ENCODE data around the gene TUBA4B. TPM values are rescaled to one million over a fixed set of nuclear protein-coding genes. Genes with fewer than 3 reads are reported as not detected.

TUBA4B gene
- total RNA-seq, 2 experiments from 2014 or later: not detected

- ChIA-PET POLR2A (interaction anchor here (0.7 to 2.7 kb wide), 12 partner anchors 9 to 333 kb away, joined by 3 to 38 read pairs (median 8); partner anchors contain the start of genes ABCB6, DNAJB2, GLB1L and STK16), CTCF (interaction anchor here (0.6 to 1.9 kb wide), 11 partner anchors 12 to 70 kb away, joined by 3 to 8 read pairs (median 5); partner anchors contain the start of genes CNPPD1, DNAJB2, GLB1L and NHEJ1)
Measured at GRCh38 chr2:219230059-219230540, 22.9 kb upstream of the TUBA4B start.

DNA sequence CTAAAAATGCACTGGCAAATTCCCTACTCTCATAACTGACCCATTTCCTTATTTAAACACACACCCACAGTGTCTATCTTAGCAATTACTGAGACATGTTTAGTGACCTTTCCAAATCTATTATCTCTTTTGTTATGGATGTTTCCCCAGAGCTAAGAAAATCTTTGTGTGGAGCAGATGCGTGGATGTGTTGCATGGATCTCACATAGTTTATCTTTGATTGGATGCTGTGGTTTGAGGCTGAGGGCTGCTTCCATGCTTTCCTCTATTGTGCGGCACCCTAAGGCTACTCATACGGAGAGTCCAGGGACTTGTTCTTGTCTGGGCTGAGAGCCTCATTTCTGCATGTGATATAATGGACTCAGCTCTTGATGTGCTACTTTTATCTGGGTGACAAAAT, 18.7 kb upstream of the TUBA4B start:
- ChIA-PET POLR2A (interaction anchor here (1.0 kb wide), 2 partner anchors 10 to 13 kb away, joined by 3 read pairs; no protein-coding TSS in a partner anchor), CTCF (interaction anchor here (0.8 kb wide), 1 partner anchor 14 kb away, joined by 4 read pairs; no protein-coding TSS in a partner anchor)

DNA sequence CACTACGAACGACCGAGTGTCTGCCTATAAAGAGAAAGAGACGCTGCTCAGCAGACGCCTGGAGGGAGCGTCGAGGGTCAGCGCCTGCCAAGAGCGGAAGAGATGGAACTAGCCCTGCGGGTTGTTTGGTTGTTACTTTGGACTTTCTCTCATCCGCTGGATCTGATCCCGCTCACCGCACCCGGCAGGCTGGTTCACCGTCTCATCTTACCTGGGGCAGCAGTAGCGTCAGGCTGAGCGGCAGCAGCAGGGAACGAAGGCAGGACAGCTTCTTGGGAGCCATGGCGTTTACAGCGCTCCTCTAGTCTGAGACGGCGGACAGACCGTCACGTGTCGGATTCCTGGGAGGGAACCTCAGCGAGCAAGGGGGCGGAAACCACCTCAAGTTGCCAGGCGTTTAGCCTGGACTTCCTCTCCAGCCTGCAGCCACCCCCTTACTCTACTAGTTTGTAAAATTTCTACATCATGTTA, 9.7 kb upstream of the TUBA4B start:
- POLR2A ChIA-PET: no interaction called here
- CTCF ChIA-PET: interaction anchor here (0.5 to 2.1 kb wide), 2 partner anchors 13 to 15 kb away, joined by 3 to 5 read pairs; partner anchors contain the start of genes ANKZF1 and ATG9A

- POLR2A ChIA-PET: interaction anchor here (0.6 to 2.6 kb wide), 10 partner anchors 9 to 68 kb away, joined by 3 to 39 read pairs (median 6); partner anchors contain the start of genes ANKZF1, ATG9A, CNPPD1 and DNAJB2
- CTCF ChIA-PET: interaction anchor here (0.6 to 1.8 kb wide), 8 partner anchors 13 to 50 kb away, joined by 3 to 7 read pairs (median 4); partner anchors contain the start of genes ABCB6, ANKZF1, ATG9A and DNAJB2
Measured at GRCh38 chr2:219244789-219245147, 8.3 kb upstream of the TUBA4B start.

DNA sequence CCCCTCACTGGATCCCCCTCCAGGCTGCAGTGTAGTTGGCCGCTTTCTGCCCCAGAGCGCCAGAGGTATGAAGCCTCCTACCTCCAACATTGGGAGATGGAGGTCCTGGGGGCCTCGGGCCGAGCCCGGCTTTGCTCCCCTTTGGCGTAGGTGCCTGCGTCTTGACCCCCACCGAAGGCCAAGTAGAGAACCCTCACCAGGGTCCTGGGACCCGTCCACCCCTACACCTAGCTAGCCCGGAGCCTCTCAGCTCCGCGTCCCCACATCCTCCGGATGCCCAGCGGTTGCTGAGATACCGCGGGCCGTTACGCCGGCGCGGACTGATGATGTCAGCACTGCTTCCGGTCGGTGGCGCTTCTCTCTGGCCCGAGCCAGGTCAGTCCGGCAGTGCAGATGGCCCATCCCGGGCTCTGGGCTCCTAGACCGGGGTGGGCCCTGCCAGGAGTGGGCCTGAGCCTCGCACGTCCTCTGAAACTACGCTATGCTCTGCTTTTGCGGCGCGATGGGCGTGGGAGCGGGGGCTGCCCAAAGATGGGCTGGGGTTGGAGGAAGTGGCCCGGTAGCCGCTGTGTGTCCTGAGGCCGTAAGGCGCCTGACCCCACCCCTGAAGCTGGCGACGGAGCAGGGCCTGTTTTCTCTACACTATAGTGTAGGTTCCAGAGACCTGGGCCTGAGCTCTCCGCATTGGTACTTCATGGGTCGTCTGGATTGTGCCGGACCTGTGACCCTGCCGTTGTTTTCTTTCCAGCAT, 7.7 kb upstream of the TUBA4B start, which contains the start of the genes GLB1L and STK16:
Gene GLB1L, minus strand, starts transcription at position 297 of the 751 bp plus-strand sequence. CDS start 1,871 bp downstream, outside the sequence.
Gene STK16, plus strand, starts transcription at position 332 of the 751 bp plus-strand sequence. CDS start 521 bp downstream, outside the sequence.
- ChIA-PET CTCF (interaction anchor here (0.6 to 1.9 kb wide), 12 partner anchors 9 to 86 kb away, joined by 3 to 7 read pairs (median 4); partner anchors contain the start of genes ABCB6, ANKZF1, ATG9A and DNAJB2), POLR2A (interaction anchor here (0.6 to 2.6 kb wide), 13 partner anchors 9 to 69 kb away, joined by 3 to 39 read pairs (median 4); partner anchors contain the start of genes ANKZF1, ATG9A, CNPPD1 and DNAJB2)

DNA sequence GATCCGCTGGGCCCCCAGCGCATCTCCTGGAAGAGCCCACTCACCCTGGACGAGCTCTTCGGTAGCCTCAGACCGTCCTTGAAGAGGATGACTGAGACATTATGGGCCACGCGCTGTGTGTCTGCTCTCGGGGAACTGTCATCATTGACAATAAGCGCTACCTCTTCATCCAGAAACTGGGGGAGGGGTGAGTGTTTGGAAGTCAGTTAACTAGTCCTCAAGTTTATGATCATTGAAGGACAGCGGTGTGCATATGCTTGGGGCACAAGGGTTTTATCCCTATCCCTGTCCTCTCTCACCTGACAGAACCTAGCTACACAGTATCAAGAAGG, 7.2 kb upstream of the TUBA4B start:
- POLR2A ChIA-PET: interaction anchor here (0.5 to 2.6 kb wide), 11 partner anchors 8 to 353 kb away, joined by 3 to 39 read pairs (median 7); partner anchors contain the start of genes ANKZF1, ATG9A, CNPPD1 and DNAJB2

GRCh38 chr2:219246559-219246958, 6.5 kb upstream of the TUBA4B start:
- POLR2A ChIA-PET: interaction anchor here (1.0 to 2.6 kb wide), 4 partner anchors 17 to 71 kb away, joined by 3 to 38 read pairs (median 7); partner anchors contain the start of genes ANKZF1, ATG9A and DNAJB2

More for the DNA sequence above, 7.2 kb upstream of the TUBA4B start:
- CTCF ChIA-PET: interaction anchor here (0.6 to 1.9 kb wide), 9 partner anchors 9 to 86 kb away, joined by 3 to 7 read pairs (median 3); partner anchors contain the start of genes ANKZF1, ATG9A, DNAJB2 and TUBA4A

GRCh38 chr2:219247678-219248642, 5.1 kb upstream of the TUBA4B start:
- POLR2A ChIA-PET: interaction anchor here (0.6 to 3.3 kb wide), 7 partner anchors 13 to 73 kb away, joined by 3 to 22 read pairs (median 3); partner anchors contain the start of genes ANKZF1, ATG9A, CNPPD1 and DNAJB2
- CTCF ChIA-PET: interaction anchor here (0.6 to 3.6 kb wide), 11 partner anchors 9 to 88 kb away, joined by 3 to 23 read pairs (median 3); partner anchors contain the start of genes ANKZF1, DNAJB2 and NHEJ1

More at GRCh38 chr2:219246559-219246958, 6.5 kb upstream of the TUBA4B start:
- CTCF ChIA-PET: interaction anchor here (0.9 to 1.9 kb wide), 3 partner anchors 8 to 49 kb away, joined by 3 to 7 read pairs (median 6); partner anchors contain the start of gene TUBA4A

DNA sequence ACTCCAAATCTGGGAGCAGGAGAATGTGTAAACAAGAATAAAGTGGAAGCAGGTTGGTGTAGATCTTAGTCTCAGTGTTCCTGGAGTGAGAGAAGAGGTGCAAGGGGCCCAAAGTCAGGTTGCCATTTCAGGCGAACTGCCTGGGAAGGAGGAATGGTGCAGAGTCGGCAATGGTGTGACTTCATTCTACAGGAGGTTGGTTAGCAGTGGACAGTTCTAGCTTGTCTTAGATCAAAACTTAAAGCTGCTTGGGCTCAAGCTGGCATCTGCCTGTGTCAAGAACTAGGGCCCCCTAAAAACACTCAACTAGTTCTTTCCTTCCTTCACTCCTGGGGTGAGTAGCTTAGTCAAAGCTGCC, 4.2 kb upstream of the TUBA4B start:
- CTCF ChIA-PET: interaction anchor here (1.4 to 3.6 kb wide), 6 partner anchors 14 to 85 kb away, joined by 3 to 23 read pairs (median 4); partner anchors contain the start of gene DNAJB2

DNA sequence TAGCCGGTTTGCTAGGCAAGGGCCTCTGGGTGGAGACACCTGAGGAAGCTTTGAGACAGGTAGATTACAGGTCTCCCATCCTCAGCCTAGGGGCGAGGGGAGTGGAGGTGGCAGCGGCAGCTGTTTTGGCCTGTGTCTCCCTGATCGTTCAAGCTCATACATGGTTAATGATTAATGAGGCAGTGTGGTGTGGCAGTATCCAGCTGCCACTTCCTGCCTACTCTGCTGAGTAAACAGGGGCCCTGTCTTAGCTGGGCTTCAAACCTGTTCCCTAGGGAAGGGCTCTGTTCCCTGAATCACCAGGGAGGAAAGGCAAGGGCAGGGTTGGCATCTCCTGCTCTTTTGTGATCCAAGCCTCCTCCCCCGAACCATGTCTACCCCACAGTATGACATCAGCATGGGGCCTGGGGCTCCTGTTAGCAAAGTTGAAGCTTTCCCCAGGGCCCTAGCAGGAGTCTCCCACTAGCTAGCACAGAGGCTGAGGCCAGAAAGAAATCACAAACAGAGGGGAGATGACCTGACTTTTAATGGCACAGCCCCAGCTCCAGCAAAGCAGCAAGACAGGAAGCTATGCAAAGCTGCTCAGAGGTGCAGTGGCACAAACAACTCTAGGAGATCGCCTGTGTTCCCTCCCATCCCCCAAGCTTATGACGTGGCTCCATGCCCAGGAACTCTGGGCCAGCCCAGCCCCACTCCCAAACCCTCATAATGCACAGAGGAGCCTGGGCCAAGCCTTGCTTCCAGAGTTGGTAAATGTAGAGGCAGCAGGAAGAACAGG, 3.7 kb upstream of the TUBA4B start:
- ChIA-PET POLR2A (interaction anchor here (0.7 to 3.3 kb wide), 8 partner anchors 12 to 90 kb away, joined by 3 to 22 read pairs (median 3); partner anchors contain the start of genes ANKZF1, ATG9A, DNAJB2 and ZFAND2B), CTCF (interaction anchor here (0.9 to 3.6 kb wide), 7 partner anchors 19 to 85 kb away, joined by 3 to 23 read pairs (median 5); partner anchors contain the start of genes ANKZF1, ATG9A and DNAJB2)

More for the DNA sequence above, 4.2 kb upstream of the TUBA4B start:
- POLR2A ChIA-PET: interaction anchor here (0.7 to 3.3 kb wide), 8 partner anchors 11 to 89 kb away, joined by 3 to 22 read pairs (median 3); partner anchors contain the start of genes ANKZF1, ATG9A, DNAJB2 and ZFAND2B

DNA sequence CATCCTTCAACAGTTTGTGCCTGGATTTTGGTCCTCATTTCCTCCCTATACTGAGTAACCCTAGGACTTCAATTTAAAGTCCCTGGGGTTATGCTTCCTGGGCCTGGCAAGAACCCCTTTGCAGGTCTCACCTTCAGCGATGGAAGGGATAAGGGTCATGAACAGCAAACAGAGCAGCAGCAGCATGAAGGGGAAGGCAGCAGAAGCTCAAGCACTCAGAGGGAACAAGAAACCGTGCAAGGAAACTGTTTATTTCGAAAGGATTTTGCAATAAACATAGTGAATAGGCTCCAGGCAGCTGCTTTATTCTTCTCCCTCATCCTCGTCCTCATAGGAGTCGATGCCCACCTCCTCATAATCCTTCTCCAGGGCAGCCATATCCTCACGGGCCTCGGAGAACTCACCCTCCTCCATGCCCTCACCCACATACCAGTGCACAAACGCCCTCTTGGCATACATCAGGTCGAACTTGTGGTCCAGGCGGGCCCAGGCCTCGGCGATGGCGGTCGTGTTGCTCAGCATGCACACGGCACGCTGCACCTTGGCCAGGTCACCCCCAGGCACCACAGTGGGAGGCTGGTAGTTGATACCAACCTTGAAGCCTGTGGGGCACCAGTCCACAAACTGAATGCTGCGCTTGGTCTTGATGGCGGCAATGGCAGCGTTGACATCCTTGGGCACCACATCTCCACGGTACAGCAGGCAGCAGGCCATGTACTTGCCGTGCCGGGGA, 2.8 kb upstream of the TUBA4B start:
- ChIA-PET CTCF (interaction anchor here (0.9 to 6.2 kb wide), 7 partner anchors 20 to 86 kb away, joined by 3 to 35 read pairs (median 5); partner anchors contain the start of genes ANKZF1, ATG9A and DNAJB2), POLR2A (interaction anchor here (1.3 to 5.1 kb wide), 4 partner anchors 20 to 29 kb away, joined by 4 to 37 read pairs (median 13); partner anchors contain the start of genes ANKZF1, ATG9A and DNAJB2)

DNA sequence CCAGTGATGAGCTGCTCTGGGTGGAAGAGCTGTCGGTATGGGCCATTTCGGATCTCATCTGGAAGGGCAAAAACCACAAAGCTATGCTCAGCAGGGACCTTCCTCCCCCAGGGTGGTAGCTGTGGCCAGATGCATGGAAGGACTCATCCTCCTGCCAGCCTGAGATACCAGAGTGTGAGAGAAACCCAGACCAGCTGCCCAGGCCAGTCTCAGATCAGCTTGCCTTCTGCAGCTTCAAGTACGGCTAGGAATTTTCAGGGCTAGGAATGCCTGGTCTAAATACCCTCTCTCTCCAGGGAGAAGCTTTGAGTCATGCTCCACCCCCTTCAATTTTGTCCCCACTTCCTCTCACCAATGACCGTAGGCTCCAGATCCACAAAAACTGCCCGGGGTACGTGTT, 1.4 kb upstream of the TUBA4B start:
- ChIA-PET CTCF (interaction anchor here (0.9 to 6.4 kb wide), 6 partner anchors 14 to 92 kb away, joined by 3 to 56 read pairs (median 8); partner anchors contain the start of genes ANKZF1, ATG9A, DNAJB2 and NHEJ1), POLR2A (interaction anchor here (0.8 to 5.1 kb wide), 6 partner anchors 19 to 75 kb away, joined by 3 to 37 read pairs (median 4); partner anchors contain the start of genes ANKZF1, ATG9A, CNPPD1 and DNAJB2)

DNA sequence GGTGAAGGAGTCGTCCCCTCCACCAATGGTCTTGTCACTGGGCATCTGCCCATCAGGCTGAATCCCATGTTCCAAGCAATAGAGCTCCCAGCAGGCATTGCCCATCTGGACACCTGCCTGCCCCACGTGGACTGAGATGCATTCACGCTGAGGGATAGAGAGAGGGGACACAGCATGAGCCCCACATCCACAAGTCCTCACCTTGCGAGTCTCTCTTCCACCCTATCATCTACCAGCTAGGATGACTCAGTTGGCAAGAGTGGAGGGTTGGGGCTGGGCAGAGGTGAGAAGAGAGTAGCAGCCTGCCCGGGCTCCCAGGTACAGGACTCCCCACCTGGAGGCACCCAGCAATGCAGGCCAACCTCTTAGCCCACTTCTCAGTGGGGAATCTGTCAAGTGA, 959 bp upstream of the TUBA4B start:
- CTCF ChIA-PET: interaction anchor here (0.9 to 6.4 kb wide), 6 partner anchors 14 to 93 kb away, joined by 3 to 56 read pairs (median 8); partner anchors contain the start of genes ANKZF1, ATG9A, DNAJB2 and NHEJ1
- POLR2A ChIA-PET: interaction anchor here (0.5 to 5.1 kb wide), 8 partner anchors 20 to 310 kb away, joined by 3 to 57 read pairs (median 6); partner anchors contain the start of genes ANKZF1, ATG9A, CNPPD1 and DNAJB2

DNA sequence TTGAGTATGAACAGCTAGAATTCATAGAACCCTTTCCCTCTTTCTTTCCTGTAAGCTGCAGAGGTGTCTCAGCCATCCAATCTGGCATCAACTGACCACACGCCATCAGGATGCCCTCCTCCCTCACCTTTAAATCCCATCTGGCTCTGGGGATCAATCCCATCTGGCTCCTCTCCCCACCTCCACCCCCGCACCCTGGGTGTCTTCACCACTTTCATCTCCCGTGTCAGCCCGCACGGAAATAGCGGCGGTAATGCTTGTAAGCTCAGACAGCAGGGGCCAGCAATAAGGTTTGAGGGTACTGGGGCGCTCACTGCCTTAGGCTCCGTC, 508 bp upstream of the TUBA4B start:
- CTCF ChIA-PET: interaction anchor here (0.9 to 6.4 kb wide), 7 partner anchors 13 to 93 kb away, joined by 3 to 56 read pairs (median 5); partner anchors contain the start of genes ANKZF1, ATG9A, DNAJB2 and NHEJ1
- POLR2A ChIA-PET: interaction anchor here (0.5 to 5.1 kb wide), 17 partner anchors 8 to 853 kb away, joined by 3 to 57 read pairs (median 6); partner anchors contain the start of genes ABCB6, ANKZF1, ATG9A and CNPPD1

Data from activated CD8-positive, alpha-beta memory T cell treated with anti-CD3 and anti-CD28 coated beads for 36 hours (primary cell).